NCI-H1092 treated with DMSO at 0.1 percent for 48 hours (cell line): ENCODE results near the gene GAK.

Experiments used
- DNase-seq: peaks from one replicate; lab custom pipeline; 2025; lab: John Stamatoyannopoulos, UW

GAK gene

GRCh38 chr4:870951-871350 lies 61.2 kb downstream of the GAK start:
- no peak for DNase-seq

GRCh38 chr4:869776-870175 lies 62.3 kb downstream of the GAK start:
- no peak for DNase-seq

GRCh38 chr4:868421-868820 lies 63.7 kb downstream of the GAK start:
- DNase-seq = no peak

GRCh38 chr4:867526-868250 lies 64.4 kb downstream of the GAK start:
- DNase-seq = no peak

GRCh38 chr4:866761-867390 lies 65.2 kb downstream of the GAK start:
- no peak for DNase-seq

- no peak for DNase-seq
Observed at GRCh38 chr4:866068-866760, 65.9 kb downstream of the GAK start.

- no peak for DNase-seq
Observed at GRCh38 chr4:865572-865971, 66.5 kb downstream of the GAK start.

- DNase-seq = no peak
Observed at GRCh38 chr4:865121-865465, 67.0 kb downstream of the GAK start.

GRCh38 chr4:864456-865120 lies 67.5 kb downstream of the GAK start:
- DNase-seq = no peak

- no peak for DNase-seq
Observed at GRCh38 chr4:860561-860960, 71.6 kb downstream of the GAK start.

GRCh38 chr4:859496-859895 lies 72.6 kb downstream of the GAK start:
- no peak for DNase-seq

- DNase-seq = no peak
Observed at GRCh38 chr4:858831-859451, 73.2 kb downstream of the GAK start.

- DNase-seq = no peak
Observed at GRCh38 chr4:858041-858481, 74.1 kb downstream of the GAK start.

GRCh38 chr4:857461-857860 lies 74.7 kb downstream of the GAK start:
- no peak for DNase-seq

GRCh38 chr4:856225-856901 lies 75.8 kb downstream of the GAK start:
- no peak for DNase-seq

GRCh38 chr4:855880-856224 lies 76.3 kb downstream of the GAK start:
- DNase-seq = no peak

GRCh38 chr4:854356-854755 lies 77.8 kb downstream of the GAK start:
- no peak for DNase-seq

GRCh38 chr4:853416-853781 lies 78.7 kb downstream of the GAK start:
- no peak for DNase-seq

- no peak for DNase-seq
Observed at GRCh38 chr4:851701-852430, 80.2 kb downstream of the GAK start.

GRCh38 chr4:850323-850945 lies 81.7 kb downstream of the GAK start:
- no peak for DNase-seq
